NCI-H2029 treated with DMSO at 0.1 percent for 48 hours (cell line): ENCODE data around the gene PTH2R.
"Not testable (repeated sequence)": the region's sequence is repeated elsewhere in the genome, so short reads cannot be mapped to it uniquely, and the experiment has no call there.

Source experiments
- DNase-seq: peaks from one replicate; lab custom pipeline; 2025; lab: John Stamatoyannopoulos, UW

The PTH2R gene

GRCh38 chr2:208406474-208407451 lies at the start of gene PTH2R:
Gene PTH2R (plus strand): TSS chr2:208406792. CDS start chr2:208407044, 252 bp downstream.
- DNase-seq = no peak

GRCh38 chr2:208356846-208357574 lies 49.6 kb upstream of the PTH2R start:
- no peak for DNase-seq

- DNase-seq = peak; percentile 82
These were observed 47.6 kb upstream of the PTH2R start for GRCh38 chr2:208358758-208359631.

GRCh38 chr2:208359632-208359986 lies 47.0 kb upstream of the PTH2R start:
- DNase-seq = peak; percentile 82

GRCh38 chr2:208360259-208361076 lies 46.1 kb upstream of the PTH2R start:
- no peak for DNase-seq

- no peak for DNase-seq
These were observed 45.5 kb upstream of the PTH2R start for GRCh38 chr2:208361077-208361441.

- no peak for DNase-seq
These were observed 43.1 kb upstream of the PTH2R start for GRCh38 chr2:208363485-208363884.

- DNase-seq = no peak
These were observed 40.1 kb upstream of the PTH2R start for GRCh38 chr2:208366215-208367127.

- no peak for DNase-seq
These were observed 37.5 kb upstream of the PTH2R start for GRCh38 chr2:208369091-208369490.

- no peak for DNase-seq
These were observed 35.5 kb upstream of the PTH2R start for GRCh38 chr2:208370881-208371633.

- DNase-seq = no peak
These were observed 35.0 kb upstream of the PTH2R start for GRCh38 chr2:208371634-208371935.

GRCh38 chr2:208373460-208374089 lies 33.0 kb upstream of the PTH2R start:
- peak; percentile 12 for DNase-seq

- no peak for DNase-seq
These were observed 31.0 kb upstream of the PTH2R start for GRCh38 chr2:208375491-208376068.

- DNase-seq = not testable (repeated sequence)
These were observed 29.2 kb upstream of the PTH2R start for GRCh38 chr2:208377344-208377860.

- DNase-seq = no peak
These were observed 27.4 kb upstream of the PTH2R start for GRCh38 chr2:208379192-208379591.

GRCh38 chr2:208384637-208385036 lies 22.0 kb upstream of the PTH2R start:
- DNase-seq = no peak

- DNase-seq = no peak
These were observed 20.1 kb upstream of the PTH2R start for GRCh38 chr2:208386541-208386940.

- no peak for DNase-seq
These were observed 16.7 kb upstream of the PTH2R start for GRCh38 chr2:208389940-208390339.

GRCh38 chr2:208392300-208392699 lies 14.3 kb upstream of the PTH2R start:
- no peak for DNase-seq
